HG02642 (cell line): ENCODE measurements around the gene BTBD1.
"Not testable (repeated sequence)": the region's sequence is repeated elsewhere in the genome, so short reads cannot be mapped to it uniquely, and the experiment has no call there.

Experiments
- ATAC-seq: cut with Tn5 transposase; IDR thresholded peaks from one replicate; pipeline ENCODE4 v1.9.1; 2021; ENCODE audit warnings: mild to moderate bottlenecking; ENCODE audit not compliant: unreplicated experiment, poor library complexity

BTBD1 gene

DNA sequence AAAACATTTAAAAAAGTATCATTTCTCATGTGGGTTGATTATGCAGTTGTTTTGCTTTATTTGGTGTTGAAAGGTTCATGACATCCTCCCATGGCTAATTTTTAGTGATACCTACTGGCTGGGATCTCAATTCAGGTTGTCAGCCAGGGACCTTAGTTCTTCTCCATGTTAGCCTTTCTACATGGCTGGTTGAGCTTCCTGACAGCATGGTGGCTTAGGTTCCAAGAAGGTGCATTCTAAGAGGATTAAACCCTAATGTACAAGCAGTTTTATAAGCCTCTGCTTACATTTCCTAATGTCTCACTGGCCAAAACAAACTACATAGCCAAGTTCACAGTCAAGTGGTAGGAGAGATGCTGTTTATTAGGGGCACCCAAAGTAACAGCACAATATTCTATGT lies 31.0 kb upstream of the BTBD1 start:
- no peak for ATAC-seq

DNA sequence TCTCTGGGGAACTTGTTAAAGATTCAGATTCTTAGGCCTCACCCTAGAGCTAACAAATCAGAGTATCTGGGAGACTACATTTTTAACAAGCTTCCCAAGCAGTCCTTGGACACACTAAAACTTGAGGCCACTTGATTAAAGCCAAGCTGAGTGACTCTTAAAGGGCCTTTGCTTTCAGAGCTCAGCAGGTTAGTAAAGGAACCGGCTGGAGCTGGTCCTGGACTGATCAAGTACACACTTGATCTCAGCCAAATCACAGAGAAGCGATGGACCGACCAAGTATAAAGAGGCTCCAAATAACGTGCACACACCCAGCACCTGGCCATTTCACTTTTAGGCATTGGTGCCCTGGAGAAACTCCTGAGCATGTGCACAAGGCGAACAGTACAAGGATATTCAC lies 27.5 kb upstream of the BTBD1 start:
- no peak for ATAC-seq

DNA sequence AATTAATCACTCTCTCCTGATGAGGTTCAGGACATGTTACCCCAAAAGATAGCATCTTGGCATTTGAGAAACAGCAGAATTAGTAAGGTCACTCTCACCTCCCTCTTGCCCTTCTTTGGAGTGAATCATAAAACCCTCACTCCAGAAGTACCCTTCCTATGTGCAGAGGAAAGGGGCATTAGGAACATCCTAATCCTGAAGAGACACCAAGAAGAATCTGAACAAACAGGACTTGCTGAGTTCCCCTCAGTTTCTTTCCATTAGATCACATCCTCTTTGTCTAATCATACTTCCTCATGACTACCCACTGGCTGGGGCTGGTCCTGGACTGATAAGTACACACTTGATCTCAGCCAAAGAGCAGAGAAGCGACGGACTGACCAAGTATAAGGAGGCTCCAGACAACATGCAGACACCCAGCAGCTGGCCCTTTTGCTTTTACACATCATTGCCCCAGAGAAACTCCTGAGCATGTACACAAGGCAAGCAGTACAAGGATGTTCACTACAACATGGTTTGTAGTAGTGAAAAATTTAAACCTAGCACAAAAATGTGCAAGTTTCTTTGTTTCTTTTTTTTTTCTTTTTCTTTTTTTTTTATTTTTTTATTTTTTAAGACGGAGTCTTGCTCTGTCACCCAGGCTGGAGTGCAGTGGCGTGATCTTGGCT lies 25.4 kb upstream of the BTBD1 start:
- ATAC-seq: peak; percentile 76

DNA sequence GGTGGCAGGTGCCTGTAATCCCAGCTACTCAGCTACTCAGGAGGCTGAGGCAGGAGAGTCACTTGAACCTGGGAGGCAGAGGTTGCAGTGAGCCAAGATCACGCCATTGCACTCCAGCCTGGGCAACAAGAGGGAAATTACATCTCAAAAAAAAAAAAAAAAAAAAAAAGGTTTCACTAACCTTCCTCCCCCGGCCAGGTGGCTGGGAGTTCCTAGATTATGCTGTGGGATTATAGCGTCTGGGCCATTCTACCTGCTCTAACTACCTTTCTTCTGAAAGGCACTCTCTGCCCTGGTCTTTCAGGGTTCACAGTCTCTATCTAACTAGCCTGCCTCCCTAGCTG lies 24.9 kb upstream of the BTBD1 start:
- ATAC-seq: peak; percentile 11

- ATAC-seq: no peak
Observed at GRCh38 chr15:83090465-83090864, 23.4 kb upstream of the BTBD1 start.

GRCh38 chr15:83088876-83089275 lies 21.8 kb upstream of the BTBD1 start:
- ATAC-seq: no peak

GRCh38 chr15:83087576-83087975 lies 20.5 kb upstream of the BTBD1 start:
- ATAC-seq: no peak

DNA sequence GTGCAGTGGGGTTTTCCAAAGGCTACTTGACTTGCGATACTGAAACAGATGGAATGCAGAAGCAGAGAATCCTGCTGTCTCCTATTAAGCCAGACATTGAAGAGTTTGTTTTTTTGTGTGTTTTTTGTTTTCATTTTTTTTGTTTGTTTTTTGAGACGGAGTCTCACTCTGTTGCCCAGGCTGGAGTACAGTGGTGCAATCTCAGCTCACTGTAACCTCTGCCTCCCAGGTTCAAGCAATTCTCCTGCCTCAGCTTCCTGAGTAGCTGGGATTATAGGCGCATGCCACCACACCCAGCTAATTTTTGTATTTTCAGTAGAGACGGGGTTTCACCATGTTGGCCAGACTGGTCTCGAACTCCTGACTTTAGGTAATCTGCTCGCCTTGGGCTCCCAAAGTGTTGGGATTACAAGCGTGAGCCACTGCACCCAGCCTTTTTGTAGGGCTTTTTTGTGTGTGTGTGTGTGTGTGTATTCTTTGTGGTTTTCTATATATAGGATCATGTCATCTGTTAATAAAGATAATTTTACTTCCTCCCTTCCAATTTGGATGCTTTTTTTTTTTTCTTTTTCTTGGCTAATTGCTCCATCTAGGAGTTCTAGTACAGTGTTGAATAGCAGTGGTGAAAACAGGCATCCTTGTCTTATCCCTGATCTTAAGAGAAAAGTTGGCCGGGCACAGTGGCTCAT lies 19.0 kb upstream of the BTBD1 start:
- ATAC-seq: not testable (repeated sequence)

GRCh38 chr15:83085461-83085860 lies 18.4 kb upstream of the BTBD1 start:
- not testable (repeated sequence) for ATAC-seq

GRCh38 chr15:83082730-83083386 lies 15.8 kb upstream of the BTBD1 start:
- ATAC-seq: no peak

DNA sequence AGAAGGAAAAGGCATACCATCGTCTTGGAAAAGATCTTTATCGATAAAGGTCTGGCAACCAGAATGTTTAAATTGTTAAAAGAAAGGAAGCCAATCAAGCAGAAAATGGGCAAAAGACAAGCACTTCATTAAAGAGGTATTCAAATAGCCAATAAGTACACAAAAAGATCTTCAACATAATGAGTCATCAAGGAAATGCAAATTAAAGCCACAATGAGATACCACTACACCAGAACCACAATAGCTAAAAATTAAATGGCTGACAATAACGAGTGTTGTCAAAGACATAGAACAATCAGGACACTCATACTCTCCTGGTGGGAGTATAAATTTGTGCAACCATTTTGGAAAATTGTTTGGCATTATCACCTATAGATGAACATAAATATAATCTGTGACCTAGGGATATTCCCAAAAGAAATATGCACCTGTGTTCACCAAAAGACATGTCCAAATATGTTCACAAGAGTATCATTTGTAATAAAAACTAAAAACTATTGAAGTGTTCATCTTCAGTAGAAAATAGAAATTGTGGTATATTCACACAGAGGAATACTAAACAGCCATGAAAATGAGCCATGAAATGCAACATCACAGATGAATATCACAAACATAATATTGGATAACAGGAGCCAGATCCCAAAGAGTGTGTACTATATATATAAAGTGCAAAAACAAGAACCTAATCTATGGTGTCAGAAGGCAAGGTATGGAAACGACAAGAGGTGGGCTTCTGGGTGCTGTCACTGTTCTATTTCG lies 14.4 kb upstream of the BTBD1 start:
- ATAC-seq: no peak

GRCh38 chr15:83078712-83079111 lies 11.7 kb upstream of the BTBD1 start:
- ATAC-seq: no peak

DNA sequence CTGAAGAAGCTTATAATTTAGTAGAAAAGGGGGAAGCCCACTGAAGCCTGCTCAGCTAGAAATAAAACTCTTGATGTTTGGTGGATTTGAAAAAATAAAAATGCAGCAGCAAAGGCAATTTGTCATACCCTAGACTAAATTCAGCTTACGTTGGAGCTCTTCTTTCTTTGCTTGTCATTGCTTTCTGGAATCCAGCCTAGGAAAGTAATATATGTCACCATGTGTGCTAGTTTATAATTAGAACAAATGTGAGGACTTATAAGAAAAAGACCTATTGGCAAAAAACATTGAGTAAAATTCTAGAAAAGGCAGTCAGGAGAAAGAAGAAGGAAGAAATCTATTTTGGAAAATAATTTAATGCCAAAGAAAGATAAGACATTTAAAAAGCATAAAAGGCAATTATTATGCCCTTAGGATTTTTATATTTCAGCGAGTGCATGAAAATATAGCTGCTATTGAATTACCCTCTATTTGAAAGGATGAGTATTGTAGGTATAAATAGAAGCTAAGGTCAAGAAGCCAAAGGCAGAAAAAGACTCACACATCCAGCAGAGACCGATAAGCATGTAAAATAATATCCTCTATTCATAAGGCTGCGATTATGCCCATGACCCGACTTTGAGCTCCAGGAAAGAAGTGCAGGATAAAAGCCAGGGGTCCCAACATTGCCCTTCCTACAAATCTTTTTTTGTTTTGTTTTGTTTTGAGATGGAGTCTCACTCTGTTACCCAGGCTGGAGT lies 10.6 kb upstream of the BTBD1 start:
- no peak for ATAC-seq

DNA sequence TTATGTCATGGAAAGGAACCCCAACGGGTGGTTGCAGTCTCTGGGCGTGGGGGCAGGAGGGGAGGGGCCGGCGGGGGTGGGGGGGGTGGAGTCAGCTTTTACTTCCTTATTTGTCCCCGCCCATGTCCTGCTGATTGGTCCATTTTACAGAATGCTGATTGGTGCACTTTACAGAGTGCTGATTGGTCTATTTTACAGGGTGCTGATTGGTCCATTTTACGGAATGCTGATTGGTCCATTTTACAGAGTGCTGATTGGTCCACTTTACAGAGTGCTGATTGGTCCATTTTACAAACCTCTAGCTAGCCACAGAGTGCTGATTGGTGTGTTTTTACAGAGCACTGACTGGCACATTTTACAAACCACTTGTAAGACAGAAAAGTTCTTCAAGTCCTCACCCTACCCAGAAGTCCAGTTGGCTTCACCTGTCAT lies 2.2 kb upstream of the BTBD1 start:
- not testable (repeated sequence) for ATAC-seq

GRCh38 chr15:83068054-83068453 lies 1.0 kb upstream of the BTBD1 start:
- ATAC-seq: no peak

DNA sequence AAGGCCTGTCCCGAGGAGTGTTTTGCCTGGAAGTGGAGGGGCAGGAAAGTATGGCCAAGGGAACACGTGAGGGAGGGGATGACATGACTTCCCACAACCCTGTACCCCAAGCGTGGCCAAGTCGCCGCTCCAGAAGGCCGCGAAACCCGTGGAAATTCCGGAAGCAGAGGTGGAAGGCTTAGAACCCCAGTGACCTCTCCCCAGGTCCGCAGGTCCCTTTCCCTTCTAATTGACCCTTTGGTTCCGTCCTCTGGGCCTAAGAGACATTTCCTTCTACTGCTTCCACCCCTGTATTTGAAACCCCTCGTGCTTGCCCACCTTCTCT lies 548 bp upstream of the BTBD1 start:
- no peak for ATAC-seq

GRCh38 chr15:83066034-83066733 lies 868 bp downstream of the BTBD1 start:
- no peak for ATAC-seq

DNA sequence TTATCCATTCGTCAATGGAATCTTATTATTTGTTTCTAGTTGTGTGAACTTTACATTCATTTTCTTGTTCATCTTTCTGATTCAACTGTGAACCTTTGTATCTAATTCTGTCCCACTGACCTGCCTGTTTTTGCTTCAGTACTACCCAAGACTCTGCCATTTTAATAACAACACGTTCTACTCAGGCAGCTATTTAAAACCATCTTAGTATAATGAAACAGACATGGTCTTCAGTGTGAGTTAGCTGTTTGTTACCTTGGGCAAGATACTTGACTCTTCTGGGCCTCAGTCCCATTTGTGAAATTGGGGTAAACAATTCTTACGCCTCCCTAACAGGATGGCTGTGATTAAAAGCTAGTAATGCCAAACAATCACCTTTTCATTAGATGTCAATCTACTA lies 1.6 kb downstream of the BTBD1 start:
- no peak for ATAC-seq

DNA sequence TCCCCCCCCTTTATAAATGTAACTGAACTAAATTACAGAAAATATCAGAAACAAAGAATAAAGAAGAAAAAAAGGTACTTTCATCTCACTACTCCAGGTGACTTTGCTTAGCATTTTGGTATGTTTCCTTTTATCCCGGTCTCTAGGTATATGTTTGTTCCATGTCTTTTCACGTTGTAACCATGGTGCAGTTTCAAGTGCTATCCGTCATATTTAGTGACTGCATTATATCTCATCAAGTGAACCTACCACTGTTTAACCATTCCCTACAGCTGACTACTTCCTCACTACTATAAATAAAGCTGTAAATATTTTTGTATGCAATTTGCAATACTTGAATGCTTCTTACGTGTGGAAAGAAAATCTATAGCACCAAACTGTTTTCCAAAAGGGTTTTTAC lies 2.2 kb downstream of the BTBD1 start:
- ATAC-seq: no peak

- ATAC-seq: no peak
Observed at GRCh38 chr15:83063551-83063950, 3.5 kb downstream of the BTBD1 start.
